B cell (primary cell): ENCODE results near the gene NLGN1. TPM values are rescaled to one million over a fixed set of nuclear protein-coding genes. Genes with fewer than 3 reads are reported as not detected.

ENCODE experiments used
- ATAC-seq: fragments of 200-7000 bp; cut with Tn5 transposase; one replicate; pipeline ENCODE4 v1.10.0; 2021; ENCODE audit warnings: low read depth, mild to moderate bottlenecking, moderate number of reproducible peaks, moderate library complexity
- CTCF ChIA-PET: fragments of 350-600 bp; sonication (Branson Sonifier 250); formaldehyde crosslinking; loops from one replicate; lab custom pipeline; 2021; ENCODE audit warnings: antibody characterized with exemption, inconsistent platforms; lab: Charles Lee
- POLR2A ChIA-PET: fragments of 350-600 bp; sonication (Branson Sonifier 250); formaldehyde crosslinking; loops from one replicate; lab custom pipeline; 2021; ENCODE audit warnings: antibody characterized with exemption; lab: Charles Lee
- DNase-seq: peaks from one replicate; pipeline ENCODE4 v3.0.0; 2013
- H2AFZ ChIP-seq: 2 replicates; pipeline ENCODE4 v1.6.1; 2012; ENCODE audit warnings: mild to moderate bottlenecking, low read depth, low read length; ENCODE audit not compliant: insufficient read depth, poor library complexity, severe bottlenecking
- H3K27ac ChIP-seq, 2 donors: 1 replicate in 1 of 2; 2 replicates in 1 of 2; pipeline ENCODE4 v1.5.1; 2012 to 2013; ENCODE audit warnings: low read length in 2 of 2, mild to moderate bottlenecking in 2 of 2, moderate library complexity in 1 of 2
- H3K27me3 ChIP-seq, 4 experiments: fragments of 200-600 bp in 1 of 4; sonication (generic) in 1 of 4; replicated peaks in 1 of 4; 1 replicate in 2 of 4; 2 replicates in 2 of 4; pipeline versions ENCODE4 v1.6.1 to v1.7.0; 2013 to 2016; ENCODE audit warnings: low read length in 3 of 4, mild to moderate bottlenecking in 2 of 4, mixed read lengths in 1 of 4, moderate library complexity in 1 of 4; ENCODE audit not compliant: insufficient read depth in 4 of 4, control insufficient read depth in 3 of 4; ENCODE audit errors: control extremely low read depth in 1 of 4
- H3K36me3 ChIP-seq, 2 experiments: replicated peaks in 1 of 2; 1 replicate in 1 of 2; 2 replicates in 1 of 2; pipeline versions ENCODE4 v1.6.1 to v1.7.1; 2013; ENCODE audit warnings: low read length in 1 of 2; ENCODE audit not compliant: insufficient read depth in 2 of 2, control insufficient read depth in 1 of 2; ENCODE audit errors: control extremely low read depth in 1 of 2, extremely low read depth in 1 of 2
- H3K4me1 ChIP-seq, 2 donors: fragments of 200-600 bp in 1 of 2; sonication (generic) in 1 of 2; 1 replicate in 1 of 2; 2 replicates in 1 of 2; pipeline versions ENCODE4 v1.5.1 to v1.6.1; 2013 to 2017; ENCODE audit warnings: low read length in 2 of 2; ENCODE audit not compliant: control insufficient read depth in 2 of 2, insufficient read depth in 2 of 2
- H3K4me2 ChIP-seq: replicated peaks from 2 replicates; pipeline ENCODE3; 2012; ENCODE audit warnings: mild to moderate bottlenecking, low read depth, low read length; ENCODE audit not compliant: poor library complexity, severe bottlenecking
- H3K4me3 ChIP-seq, 5 experiments: fragments of 200-600 bp in 1 of 5; sonication (generic) in 1 of 5; 1 replicate in 3 of 5; 2 replicates in 2 of 5; pipeline versions ENCODE4 v1.5.1 to v1.7.0; 2011 to 2016; ENCODE audit warnings: low read length in 4 of 5, mild to moderate bottlenecking in 4 of 5, low read depth in 2 of 5, control low read depth in 1 of 5, moderate library complexity in 1 of 5; ENCODE audit not compliant: insufficient read depth in 1 of 5; ENCODE audit errors: control extremely low read depth in 1 of 5, extremely low read depth in 1 of 5
- H3K79me2 ChIP-seq: fragments of 200-600 bp; sonication (generic); one replicate; pipeline ENCODE4 v1.6.0; 2016; ENCODE audit warnings: low read length; ENCODE audit not compliant: control insufficient read depth, insufficient read depth
- H3K9ac ChIP-seq: fragments of 200-600 bp; sonication (generic); 2 replicates; pipeline ENCODE4 v1.6.1; 2017; ENCODE audit warnings: mild to moderate bottlenecking, low read length, moderate library complexity
- H3K9me3 ChIP-seq, 3 donors: one replicate each; pipeline versions ENCODE4 v1.6.1 to v1.7.1; 2013; ENCODE audit warnings: low read length in 2 of 3; ENCODE audit not compliant: control insufficient read depth in 2 of 3, insufficient read depth in 1 of 3; ENCODE audit errors: control extremely low read depth in 1 of 3
- H4K20me1 ChIP-seq: 2 replicates; pipeline ENCODE4 v1.6.0; 2012; ENCODE audit warnings: mild to moderate bottlenecking, low read length; ENCODE audit not compliant: insufficient read depth, control insufficient read depth, poor library complexity, severe bottlenecking
- H3K27ac Mint-ChIP-seq: one replicate; pipeline ENCODE4 v1.8.0; 2021; ENCODE audit warnings: mixed read lengths
- H3K27me3 Mint-ChIP-seq: one replicate; pipeline ENCODE4 v1.8.0; 2021; ENCODE audit warnings: mixed read lengths
- H3K4me1 Mint-ChIP-seq: one replicate; pipeline ENCODE4 v1.8.0; 2021; ENCODE audit warnings: mixed read lengths
- H3K4me3 Mint-ChIP-seq: one replicate; pipeline ENCODE4 v1.8.0; 2021; ENCODE audit warnings: mixed read lengths
- H3K9me3 Mint-ChIP-seq: one replicate; pipeline ENCODE4 v1.8.0; 2022; ENCODE audit warnings: mixed read lengths; ENCODE audit not compliant: insufficient read depth
- EZH2 ChIP-seq: IDR thresholded peaks from 2 replicates; pipeline ENCODE4 v1.6.1; 2012; ENCODE audit warnings: borderline replicate concordance, low read depth, mild to moderate bottlenecking, moderate library complexity, low read length; ENCODE audit not compliant: insufficient read depth, poor library complexity, severe bottlenecking
- WGBS: methylation state at CpG from one replicate; pipeline ENCODE4 v1.1.5; 2013; ENCODE audit warnings: missing lambda C conversion rate; ENCODE audit not compliant: insufficient coverage; 5-methylcytosine and 5-hydroxymethylcytosine counted together
- intact Hi-C: fragments of 100-400 bp; cut with micrococcal nuclease; formaldehyde crosslinking; loops from one replicate; pipeline ENCODE4 v1.10.0; 2022
- polyA plus RNA-seq: library from polyadenylated mRNA; depleted of rRNA; stranded (reverse); fragments of >200 nt; gene quantifications from 2 replicates; pipeline ENCODE4 v1.2.3, GENCODE V29; 2012
- total RNA-seq, 2 donors: library from RNA; stranded (reverse); fragments of 120-200 nt in 1 of 2; gene quantifications; 1 replicate in 1 of 2; 2 replicates in 1 of 2; pipeline versions ENCODE4 v1.2.3 to v1.2.4, GENCODE V29; 2013 to 2022
- TF ChIP-seq, protein P1 (sequence below): fragments of 200-600 bp; IDR thresholded peaks from one replicate; pipeline ENCODE4 v1.8.0; 2022; ENCODE audit warnings: antibody characterized with exemption, mild to moderate bottlenecking

NLGN1 gene
- total and polyA plus RNA-seq, 2 donors (not counting 1 experiment from before 2014, with no cell fraction given) = not detected

DNA sequence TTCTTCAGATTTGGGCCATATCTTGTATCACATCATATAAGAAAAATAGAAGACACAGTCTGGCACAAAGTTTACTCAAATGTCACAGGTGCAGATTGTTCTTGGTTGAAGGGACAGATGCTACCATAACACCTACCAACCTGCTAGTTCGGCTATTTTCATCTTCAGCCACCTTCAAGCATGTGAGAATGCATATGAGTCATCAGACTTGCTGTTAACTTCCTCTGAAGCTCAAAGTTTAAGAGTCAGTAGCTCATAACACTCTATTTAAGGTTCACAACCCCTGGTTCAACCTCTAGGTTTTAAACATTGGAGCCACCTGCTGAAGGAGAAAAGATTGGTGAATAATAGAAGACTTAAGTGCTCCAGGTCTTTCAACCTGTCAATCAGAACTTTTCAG lies 522.8 kb downstream of the NLGN1 start:
- ATAC-seq (no peak), DNase-seq (no peak)
- Mint-ChIP-seq H3K27me3 (no peaks in the 10 kb centered on the region), H3K4me3 (no peak overlapping the region), H3K27ac (no peak overlapping the region), H3K4me1 (no peaks in the 10 kb centered on the region), H3K9me3 (no peaks in the 10 kb centered on the region)
- H3K27ac ChIP-seq = no peak overlapping the region
- no peaks in the 10 kb centered on the region for H3K36me3 ChIP-seq
- ChIA-PET CTCF (no interaction called here), POLR2A (no interaction called here)
- no peaks in the 10 kb centered on the region for H3K79me2 ChIP-seq
- no peak for TF ChIP-seq EZH2
- TF ChIP-seq, protein P1, sequence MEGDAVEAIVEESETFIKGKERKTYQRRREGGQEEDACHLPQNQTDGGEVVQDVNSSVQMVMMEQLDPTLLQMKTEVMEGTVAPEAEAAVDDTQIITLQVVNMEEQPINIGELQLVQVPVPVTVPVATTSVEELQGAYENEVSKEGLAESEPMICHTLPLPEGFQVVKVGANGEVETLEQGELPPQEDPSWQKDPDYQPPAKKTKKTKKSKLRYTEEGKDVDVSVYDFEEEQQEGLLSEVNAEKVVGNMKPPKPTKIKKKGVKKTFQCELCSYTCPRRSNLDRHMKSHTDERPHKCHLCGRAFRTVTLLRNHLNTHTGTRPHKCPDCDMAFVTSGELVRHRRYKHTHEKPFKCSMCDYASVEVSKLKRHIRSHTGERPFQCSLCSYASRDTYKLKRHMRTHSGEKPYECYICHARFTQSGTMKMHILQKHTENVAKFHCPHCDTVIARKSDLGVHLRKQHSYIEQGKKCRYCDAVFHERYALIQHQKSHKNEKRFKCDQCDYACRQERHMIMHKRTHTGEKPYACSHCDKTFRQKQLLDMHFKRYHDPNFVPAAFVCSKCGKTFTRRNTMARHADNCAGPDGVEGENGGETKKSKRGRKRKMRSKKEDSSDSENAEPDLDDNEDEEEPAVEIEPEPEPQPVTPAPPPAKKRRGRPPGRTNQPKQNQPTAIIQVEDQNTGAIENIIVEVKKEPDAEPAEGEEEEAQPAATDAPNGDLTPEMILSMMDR = no peak
- no peak overlapping the region for H3K4me3 ChIP-seq
- no peaks in the 10 kb centered on the region for H3K4me1 ChIP-seq
- no peak overlapping the region for H3K9ac ChIP-seq
- H4K20me1 ChIP-seq = no peaks in the 10 kb centered on the region
- H3K9me3 ChIP-seq = no peaks in the 10 kb centered on the region
- H2AFZ ChIP-seq = no peak overlapping the region
- no peak overlapping the region for H3K4me2 ChIP-seq
- WGBS = no CpG with 5 or more reads among the region's 1 CpG
- intact Hi-C loops = no loop called here
- H3K27me3 ChIP-seq = no peaks in the 10 kb centered on the region

DNA sequence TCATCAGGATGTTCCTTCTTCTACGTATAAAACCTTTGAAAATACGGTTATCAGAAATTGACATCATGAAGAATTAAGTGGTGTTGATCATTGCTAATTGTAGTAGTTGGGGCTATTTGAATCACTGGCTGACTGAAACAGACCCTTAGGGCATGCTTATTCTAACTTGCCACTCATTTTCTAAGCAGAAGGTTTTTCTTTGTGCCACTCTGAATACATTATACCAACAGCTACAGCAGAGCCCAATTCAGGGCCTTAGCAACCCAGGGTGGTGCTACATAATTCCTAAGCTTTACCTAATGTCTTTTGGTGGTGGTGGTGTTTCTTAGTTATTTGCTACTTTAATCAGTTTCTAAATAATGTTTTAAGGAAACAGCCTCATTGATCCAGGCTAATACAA lies 524.2 kb downstream of the NLGN1 start:
- no peaks in the 10 kb centered on the region for H3K4me1 Mint-ChIP-seq
- intact Hi-C loops = no loop called here
- Histone ChIP-seq H3K27ac (no peak overlapping the region), H2AFZ (no peak overlapping the region), H3K9ac (no peak overlapping the region), H3K9me3 (no peaks in the 10 kb centered on the region), H3K4me1 (no peaks in the 10 kb centered on the region), H3K79me2 (no peaks in the 10 kb centered on the region), H3K27me3 (no peaks in the 10 kb centered on the region), H3K4me2 (no peak overlapping the region), H3K4me3 (no peak overlapping the region), H4K20me1 (no peaks in the 10 kb centered on the region), H3K36me3 (no peaks in the 10 kb centered on the region)
- ATAC-seq (no peak), DNase-seq (no peak)
- ChIA-PET CTCF (no interaction called here), POLR2A (no interaction called here)
- H3K9me3 Mint-ChIP-seq = no peaks in the 10 kb centered on the region
- no peak overlapping the region for H3K27ac Mint-ChIP-seq
- no peaks in the 10 kb centered on the region for H3K27me3 Mint-ChIP-seq
- WGBS = no CpG with 5 or more reads among the region's 2 CpGs
- TF ChIP-seq, protein P1 = no peak
- TF ChIP-seq EZH2 = no peak
- H3K4me3 Mint-ChIP-seq = no peak overlapping the region
